DMS 273 treated with DMSO at 0.1 percent for 48 hours (cell line): ENCODE measurements around the gene HMX1.

Source experiments
- DNase-seq: peaks from one replicate; lab custom pipeline; 2025; lab: John Stamatoyannopoulos, UW

HMX1 gene

DNA sequence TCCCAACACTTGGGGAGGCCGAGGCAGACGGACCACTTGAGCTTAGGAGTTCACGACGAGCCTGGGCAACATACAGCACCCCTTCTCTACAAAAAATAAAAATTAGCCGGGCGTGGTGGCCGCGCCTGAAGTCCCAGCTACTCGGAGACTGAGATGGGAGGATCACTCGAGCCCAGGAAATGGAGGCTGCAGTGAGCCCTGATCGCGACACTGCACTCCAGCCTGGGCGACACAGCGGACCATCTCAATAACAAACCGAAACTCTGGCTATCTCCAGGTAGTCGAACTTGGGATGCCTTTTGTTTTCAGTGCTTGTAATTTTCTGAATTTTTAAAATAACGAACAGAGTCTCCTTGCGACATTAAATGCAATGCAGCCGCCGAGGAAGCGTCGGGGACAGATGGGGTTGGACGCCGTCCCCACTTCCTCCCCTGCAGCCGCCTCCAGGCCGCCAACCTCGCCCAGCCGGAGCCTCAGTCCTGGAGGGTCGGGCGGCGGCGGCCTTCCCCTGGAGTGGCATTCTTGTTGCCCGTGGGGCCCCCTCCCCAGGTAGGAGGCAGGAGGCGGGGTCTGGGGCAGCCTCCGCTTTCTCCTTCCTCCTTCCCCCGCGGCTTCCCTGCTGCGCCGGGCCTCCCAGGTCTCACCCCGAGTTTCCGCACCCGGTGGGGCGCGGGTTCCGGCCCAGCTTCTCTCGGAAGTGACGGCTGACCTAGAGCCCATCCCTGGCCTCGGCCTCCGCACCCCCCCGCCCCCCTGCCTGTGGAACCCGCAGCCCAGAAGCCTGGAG lies 14.6 kb downstream of the HMX1 start:
- DNase-seq: no peak

DNA sequence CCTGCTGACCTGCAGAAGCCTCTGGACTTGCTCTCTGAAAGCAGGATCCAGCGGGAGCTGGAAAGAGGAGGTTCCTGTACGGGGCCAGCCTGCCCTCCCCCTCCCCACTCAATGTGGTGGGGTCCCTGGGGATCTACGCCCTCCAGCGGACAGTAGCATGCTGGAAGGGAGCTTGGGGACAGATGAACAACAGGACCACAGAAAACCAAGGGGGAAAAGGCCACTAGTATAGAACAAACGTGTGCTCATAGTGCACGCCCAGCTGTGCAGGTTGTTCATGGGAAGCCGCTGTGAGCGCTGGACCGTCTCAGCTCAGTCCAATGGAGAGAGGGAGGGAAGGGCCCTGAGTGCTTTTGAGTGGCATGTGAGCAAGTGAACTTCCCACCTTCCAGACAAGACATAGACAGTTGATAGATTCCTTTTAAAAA lies 15.8 kb downstream of the HMX1 start:
- no peak for DNase-seq

DNA sequence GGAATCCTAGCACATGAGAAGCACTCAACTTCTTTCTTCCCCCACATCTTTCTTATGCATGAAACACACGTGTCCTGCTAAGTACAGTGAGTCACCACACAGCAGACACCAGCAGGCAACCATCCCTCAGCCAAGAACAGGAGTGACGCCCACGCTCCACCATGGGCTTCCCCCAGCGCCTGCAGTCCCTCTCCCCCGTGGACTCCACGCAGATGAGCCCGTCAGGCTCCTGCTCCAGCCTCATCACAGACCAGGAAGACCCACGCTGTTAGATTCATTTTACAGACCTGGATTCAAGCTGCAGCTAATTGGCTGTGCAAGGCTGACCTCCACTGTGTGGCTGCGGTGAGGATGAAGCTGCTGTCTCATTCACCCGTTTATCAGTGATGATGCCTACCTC lies 16.7 kb downstream of the HMX1 start:
- no peak for DNase-seq

DNA sequence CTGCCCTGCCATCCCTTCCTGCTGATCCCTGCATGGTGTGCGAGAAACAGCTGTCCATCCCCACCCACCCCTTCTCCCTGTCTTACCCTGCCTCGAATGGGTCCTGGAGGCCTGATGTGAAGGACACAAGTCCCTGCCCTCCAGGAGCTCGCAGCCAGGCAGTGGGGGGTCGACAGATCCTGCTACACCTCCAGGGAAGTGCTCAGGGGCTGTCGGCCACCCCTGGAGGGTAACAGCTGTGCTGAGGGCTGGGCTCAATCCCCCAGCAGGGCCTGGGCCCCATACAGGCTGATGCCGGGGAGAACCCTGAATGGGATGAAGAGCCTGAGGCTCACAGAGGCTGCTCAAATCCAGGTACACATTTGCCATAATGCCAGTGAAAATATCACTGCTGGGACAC lies 17.6 kb downstream of the HMX1 start:
- DNase-seq: no peak

DNA sequence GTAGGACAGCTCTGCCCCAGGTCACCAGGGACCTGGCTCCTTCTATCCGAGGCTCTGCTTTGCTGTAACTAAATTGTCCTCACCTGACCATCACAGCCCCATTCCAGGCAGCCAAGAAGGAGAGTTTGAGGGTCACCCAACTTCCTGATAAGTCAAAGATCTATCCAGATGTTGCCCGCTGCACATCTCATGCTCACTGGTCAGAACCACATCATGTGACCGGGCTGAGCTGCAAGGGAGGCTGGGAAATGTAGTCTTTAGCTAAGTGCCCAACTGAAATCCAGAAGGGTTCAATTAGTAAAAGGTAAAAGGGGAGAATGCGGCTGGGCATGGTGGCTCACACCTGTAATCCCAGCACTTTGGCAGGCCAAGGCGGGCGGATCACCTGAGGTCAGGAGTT lies 18.4 kb downstream of the HMX1 start:
- no peak for DNase-seq

DNA sequence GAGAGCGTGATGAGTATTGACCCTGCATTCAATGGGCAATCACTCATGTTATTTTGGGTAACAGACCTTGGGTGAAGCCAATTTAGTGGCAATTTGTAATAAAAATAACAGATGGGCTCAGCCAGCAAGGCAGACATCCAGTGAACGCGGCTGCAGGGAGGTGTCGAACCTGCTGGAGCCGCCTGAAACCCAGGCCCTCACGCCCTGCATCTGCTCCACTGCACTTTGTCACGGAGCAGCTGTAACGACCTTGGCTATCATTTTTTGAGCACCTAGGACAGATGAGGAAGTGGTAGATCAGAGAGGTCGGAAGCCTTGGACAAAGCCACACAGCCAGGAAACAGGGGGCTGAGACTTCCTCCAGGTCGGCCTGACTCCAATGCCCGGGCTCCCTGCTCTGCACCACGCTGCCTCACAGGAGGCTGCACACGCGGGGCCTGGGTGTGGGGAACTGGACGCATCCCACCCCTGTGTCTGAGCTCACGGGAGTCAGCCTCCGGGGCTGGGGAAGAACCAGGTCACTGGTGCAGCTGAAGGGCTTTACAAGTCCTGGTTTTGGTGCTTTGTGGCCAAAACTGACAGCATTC lies 19.4 kb downstream of the HMX1 start:
- peak; percentile 9 for DNase-seq

DNA sequence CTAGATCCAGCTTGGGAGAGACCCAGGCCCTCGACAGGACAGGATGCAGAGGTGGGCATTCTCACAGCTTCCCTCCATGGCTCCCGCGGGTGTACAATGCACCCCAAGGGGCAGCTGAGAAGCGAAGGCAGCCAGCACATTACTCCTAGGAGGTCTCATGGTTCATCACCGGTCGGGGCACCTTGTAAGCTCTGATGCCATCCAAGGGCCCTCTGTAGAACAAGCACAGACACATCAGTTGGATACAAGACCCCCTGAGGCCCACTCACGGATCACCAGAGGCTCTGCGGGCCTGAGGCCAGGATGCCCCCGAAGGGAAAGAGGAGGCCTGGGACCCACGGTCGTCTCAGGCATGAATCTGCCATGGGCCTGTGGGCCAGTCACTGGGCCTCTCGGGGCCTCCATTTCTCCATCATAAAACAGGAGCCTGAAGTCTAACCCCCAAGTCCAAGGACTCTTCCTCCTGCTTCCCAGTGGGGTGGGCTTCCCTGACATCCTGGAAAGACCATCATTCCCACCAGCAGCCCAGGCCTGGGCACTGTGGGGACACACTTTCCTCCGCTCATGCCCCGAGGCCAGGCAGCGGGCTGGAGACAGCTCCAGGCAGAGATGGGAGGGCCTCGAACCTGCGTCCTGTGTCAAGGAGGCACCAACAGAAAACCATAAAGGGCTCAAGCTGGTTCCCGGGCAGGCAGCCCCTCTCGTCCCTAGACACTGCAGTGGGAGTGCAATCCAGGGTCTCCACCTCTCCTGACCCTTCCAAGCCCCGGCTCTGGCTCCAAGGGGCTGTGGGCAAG lies 20.1 kb downstream of the HMX1 start:
- no peak for DNase-seq

DNA sequence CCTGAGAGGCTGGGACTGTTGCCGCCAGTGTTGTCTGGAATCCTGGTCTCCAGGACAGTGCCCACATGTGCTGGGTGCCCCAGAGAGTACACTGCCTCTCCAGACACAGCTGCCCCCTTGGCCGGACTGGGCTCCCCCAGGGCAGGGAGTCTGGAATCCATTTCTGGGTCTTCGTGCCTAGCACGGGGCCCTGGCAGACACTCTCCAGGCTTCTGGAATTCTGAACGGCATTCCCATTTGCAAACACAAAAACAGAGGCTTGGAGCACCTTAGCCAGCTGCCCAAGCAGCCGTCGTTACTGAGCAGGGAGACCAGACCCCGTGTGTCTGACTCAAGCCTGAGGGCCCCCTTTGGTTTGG lies 20.8 kb downstream of the HMX1 start:
- DNase-seq: no peak

DNA sequence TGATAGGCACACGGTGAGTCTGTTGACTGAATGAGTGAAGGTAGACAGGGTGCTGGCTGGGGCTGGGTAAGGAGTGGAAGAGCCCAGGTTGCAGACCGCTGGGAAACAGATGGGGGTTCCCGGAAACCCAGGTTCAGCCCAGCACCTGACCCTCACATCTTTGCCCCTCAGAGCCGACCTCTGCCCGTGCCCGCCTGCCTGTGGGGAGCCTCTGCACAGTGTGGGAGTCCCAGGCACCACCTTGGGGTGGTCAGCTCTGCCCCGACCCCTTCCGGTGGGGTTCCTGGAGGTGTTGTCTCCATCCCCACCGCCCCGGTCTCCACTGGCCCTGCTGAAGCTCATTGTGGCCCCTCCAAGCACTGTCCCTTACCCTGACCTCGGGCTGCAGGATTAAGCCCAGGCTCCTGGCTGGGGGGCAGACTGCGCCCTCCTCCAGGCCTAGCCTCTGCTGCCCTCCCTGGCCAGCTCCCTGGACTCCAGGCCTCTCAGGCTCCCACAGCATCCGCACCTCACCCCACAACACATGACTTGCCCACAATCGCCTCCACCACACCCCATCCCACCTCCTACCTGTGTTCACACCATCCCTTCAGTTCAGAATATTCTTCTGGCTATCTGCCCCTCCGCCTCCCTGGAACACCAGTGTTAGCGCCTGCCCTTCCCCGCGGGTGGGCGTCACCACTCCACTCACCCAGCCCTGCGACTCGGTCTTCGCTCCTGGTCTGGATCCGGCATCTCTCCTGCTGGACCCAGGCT lies 21.4 kb downstream of the HMX1 start:
- no peak for DNase-seq

DNA sequence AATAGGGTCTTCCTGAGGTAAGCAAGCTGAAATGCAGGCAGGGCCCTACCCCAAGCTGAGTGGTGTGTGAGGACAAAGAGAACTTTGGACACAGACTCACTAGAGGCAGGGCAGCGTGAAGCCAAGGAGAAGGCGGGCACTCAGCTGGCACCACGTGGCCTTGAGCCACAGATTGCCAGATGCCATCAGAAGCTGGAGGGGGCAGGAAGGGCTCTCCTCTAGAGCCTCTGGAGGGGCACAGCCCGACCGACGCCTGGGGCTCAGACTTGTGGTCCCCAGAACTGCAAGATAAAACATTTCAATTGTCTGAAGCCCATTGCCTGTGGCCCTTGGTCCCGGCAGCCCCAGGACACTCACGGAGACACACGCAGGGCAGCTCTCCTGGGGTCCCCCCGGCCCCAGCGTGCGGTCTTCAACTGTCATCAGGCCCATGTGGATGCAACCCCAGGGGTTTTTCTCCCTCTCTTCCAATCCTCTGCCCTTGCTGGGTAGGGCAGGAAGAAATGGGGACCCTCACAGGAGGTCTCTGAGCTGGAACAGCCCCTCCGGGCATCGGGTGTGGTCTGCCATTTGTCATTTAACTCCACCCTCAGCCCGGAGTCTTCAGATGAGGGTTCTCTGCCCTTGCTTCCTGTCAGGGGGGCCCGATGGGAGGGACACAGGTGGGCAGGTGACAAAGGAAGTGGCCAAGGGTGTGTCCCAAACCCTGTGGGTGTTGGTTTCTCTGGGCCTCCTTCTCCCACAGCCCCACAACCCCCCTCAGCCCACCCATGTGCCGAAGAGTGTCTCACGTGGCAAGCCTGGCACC lies 22.2 kb downstream of the HMX1 start:
- no peak for DNase-seq

DNA sequence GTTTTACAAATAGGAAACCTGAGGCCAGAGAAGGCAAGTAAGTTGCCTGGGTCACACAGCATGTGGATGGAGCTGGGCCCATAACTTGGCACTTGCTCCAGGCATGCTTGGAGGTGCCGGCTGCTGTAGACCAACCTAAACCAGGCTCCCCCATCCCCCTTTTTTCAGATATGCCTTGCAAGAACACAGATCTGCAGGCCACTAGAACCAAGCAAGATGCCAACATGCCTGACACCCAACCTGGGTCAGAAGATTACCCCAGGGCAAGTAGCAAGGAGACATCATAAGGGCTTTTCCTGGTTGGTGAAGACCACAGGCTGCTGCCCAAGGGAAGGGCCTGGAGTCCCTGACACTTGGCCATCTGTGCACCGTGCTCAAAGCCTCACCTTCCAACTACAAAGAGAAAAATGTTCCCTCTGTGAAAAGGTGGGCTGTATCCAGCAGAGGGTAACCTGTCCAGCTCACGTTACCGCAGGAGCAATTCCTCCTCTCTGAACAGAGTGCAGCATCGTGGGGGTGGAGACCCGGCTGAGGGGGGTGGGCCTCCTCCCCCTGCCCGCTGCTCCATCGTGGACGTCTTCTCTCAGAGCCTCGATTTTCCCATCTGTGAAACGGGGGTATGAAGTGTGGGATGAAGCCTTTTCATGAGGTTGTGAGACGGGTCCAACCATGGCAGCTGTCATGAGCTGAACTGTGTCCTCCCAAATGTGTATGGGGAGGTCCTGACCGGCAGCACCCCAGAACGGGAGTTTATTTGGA lies 23.0 kb downstream of the HMX1 start:
- DNase-seq: no peak

DNA sequence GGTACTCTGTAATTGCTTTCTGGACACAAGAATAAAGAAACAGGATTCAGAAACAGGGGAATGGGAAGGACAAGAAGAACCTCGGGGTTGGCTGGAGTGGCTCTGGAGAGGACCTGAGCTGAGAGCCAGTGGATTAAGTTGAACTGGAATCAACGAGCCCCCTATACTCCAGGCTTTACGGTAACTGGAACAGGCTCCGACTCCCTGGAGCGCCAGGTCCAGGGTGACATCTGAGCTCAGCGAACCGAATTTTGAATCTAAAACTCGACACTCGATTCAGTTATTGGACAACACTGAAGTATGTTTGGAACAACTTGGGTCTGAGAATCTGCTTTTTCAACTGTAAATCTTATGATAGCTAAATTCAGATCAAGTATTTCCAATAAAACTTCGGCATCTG lies 23.9 kb downstream of the HMX1 start:
- DNase-seq: peak; percentile 5

DNA sequence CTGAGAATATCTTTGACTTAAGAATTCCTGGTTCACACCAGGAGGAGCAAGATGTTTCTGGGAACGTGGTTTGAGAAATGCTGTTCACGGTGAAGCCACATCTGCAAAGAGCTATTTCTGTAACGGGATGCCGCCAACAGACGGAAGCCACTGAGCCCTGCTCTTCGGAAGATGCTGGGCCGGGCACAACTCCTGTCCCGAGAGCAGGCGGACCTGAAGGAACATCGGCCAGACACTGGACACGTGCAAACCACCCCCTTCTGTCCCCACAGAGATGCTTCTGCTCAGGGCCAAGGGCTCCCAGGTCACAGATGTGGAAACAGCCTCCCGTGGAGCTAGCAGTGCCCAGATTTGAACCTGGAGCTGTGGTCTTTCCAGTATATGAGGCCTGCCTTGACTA lies 24.3 kb downstream of the HMX1 start:
- no peak for DNase-seq

DNA sequence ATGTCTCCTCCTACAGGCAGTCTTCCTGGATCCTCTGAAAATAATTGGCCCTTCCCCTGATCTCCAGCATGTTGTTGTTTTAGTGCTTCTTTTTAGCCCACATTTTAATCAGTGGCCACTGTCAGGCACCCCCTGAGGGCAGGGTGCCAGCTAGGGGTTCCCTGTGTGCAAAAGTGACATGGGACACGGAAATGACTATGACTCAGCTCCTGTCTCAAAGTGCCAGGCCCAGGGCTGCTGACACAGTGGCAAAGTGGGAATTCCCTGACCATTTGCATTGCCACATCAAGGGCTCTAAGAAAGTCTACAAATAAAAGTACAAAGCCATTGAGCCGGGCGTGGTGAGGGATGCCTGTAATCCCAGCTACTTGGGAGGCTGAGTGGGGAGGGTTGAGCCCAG lies 24.8 kb downstream of the HMX1 start:
- DNase-seq: no peak

DNA sequence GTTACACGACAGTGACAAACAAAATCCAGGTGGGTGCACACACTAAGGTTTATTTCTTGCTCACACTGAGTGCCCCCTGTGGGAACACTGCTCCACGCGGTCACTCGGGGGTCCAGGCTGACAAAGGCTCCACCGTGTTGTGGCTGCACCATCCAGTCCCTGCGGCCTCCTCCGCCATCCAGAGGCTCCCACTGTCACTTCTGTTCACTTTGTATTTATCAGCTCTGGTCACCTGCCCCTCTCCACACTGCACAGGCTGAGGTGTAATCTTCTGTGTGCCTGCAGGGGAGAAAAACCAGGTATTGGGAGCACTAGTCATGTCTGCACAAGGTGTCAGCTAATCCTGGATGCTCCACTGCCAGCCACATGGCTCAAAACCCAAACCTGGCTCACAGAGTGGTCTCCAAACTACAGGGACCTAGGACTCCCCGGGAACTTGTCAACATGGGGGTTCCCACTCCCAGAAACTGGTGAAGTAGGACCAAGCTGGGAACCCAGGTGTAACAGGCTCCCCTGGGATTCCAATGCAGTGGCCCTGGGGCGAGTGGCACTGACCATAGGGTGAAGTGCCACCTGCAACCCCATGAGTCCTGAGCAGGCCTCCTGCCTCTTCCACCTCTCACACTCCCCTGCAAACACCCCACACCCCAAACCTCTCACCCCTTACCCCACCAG lies 25.5 kb downstream of the HMX1 start:
- DNase-seq: no peak

DNA sequence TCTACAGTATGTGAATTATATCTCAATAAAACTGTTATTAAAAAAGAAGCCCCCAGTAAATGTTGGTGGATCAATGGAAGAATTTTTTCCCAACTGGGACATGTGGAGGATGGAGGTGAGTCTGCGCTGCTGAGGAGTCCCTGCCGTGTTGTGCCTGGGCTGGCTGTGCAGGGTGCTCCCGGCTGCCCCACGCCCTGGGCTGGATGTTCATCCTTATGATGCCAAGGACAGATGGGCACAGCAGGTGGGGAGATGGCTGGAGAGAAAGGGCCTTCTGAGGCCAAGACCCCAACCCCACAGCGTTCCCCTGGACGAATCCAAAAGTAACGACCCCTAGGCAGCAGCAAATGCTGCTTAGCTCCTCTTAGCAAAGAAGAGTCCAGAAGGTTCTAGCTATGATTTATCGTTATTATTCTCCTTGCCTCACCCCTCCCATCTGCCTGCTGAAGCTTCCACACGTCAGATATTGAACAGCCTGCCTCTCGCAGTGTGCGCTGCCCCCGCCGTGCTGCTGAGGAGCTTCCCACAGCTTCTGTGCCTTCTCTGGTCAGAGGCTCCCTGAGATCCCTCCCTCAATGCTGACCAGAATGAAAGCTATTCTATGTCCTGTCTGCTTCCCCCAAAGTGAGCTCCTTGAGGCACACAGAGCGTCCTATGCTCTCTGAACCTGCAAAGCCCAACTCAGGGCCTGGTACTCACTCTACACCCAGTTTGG lies 26.5 kb downstream of the HMX1 start:
- DNase-seq: no peak

DNA sequence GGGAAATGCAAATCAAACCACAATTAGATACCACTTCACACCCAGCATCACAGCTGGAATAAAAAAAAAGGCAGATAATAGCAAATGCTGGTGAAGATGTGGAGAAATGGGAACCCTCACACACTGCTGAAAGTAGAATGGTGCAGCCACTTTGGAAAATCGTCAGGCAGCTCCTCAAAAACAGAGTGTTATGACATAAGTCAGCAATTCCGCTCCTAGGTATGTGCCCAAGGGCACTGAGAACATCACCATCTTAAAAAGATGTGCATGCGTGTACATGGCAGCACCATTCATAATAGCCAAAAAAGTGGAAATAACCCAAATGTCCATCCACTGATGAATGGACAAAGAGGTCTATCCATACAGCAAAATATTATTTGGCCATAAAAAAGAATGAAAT lies 28.0 kb downstream of the HMX1 start:
- DNase-seq: no peak

DNA sequence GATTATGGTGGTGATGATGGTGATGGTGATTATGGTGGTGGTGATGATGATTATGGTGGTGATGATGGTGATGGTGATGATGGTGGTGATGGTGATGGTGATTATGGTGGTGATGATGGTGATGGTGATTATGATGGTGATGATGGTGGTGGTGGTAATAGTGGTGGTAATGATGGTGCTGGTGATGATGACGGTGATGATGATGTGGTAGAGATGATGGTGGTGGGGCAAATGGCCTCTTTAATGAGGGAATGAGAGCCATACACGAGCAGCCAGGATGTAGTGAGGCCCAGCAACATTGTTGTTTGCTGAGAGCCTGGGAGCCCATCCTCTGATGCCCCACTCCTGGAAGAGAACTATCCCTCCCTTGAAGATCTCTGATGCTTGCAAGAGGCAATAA lies 29.0 kb downstream of the HMX1 start:
- no peak for DNase-seq

DNA sequence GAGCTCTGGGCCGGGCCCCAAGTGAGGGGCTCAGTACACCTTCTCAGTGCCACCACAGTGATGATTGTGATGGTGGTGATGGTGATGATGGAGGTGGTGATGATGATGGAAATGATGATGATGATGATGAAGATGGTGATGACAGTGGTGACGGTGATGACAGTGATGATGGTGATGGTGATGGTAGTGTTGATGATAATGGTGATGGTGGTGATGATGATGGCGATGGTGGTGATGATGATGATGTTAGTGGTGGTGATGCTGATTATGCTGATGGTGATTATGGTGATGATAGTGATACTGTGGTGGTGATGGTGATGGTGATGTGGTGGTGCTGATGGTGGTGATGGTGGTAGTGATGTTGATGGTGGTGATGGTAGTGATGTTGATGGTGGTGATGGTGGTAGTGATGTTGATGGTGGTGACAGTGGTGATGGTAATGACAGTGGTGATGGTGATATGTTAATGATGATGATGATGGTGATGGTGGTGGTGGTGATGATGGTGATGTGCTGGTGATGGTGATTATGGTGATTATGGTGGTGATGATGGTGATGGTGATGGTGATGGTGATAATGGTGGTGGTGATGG lies 29.9 kb downstream of the HMX1 start:
- no peak for DNase-seq
